Measurements from ENCODE around the gene RNF130. TPM values are rescaled to one million over a fixed set of nuclear protein-coding genes. Genes with fewer than 3 reads are reported as not detected.
A peak's percentile ranks its signal among the peaks of the same experiment; 100 is the strongest.

The RNF130 gene
- total RNA-seq, 1 donor from 2014 or later, result 19.8 TPM

- Histone ChIP-seq H3K27me3 (ENCODE audit: control insufficient read depth in 3 of 3, insufficient read depth in 3 of 3, low read length in 3 of 3) (no peaks in the 10 kb centered on the region), H3K9me3 (ENCODE audit: control insufficient read depth in 3 of 3, low read length in 3 of 3) (no peaks in the 10 kb centered on the region), H3K4me1 (ENCODE audit: control insufficient read depth in 3 of 3, insufficient read depth in 3 of 3, low read length in 3 of 3) (peaks cover 0 to 4% (median 0%) of the 10 kb centered on the region in 3 donors), H3K4me3 (ENCODE audit: low read length in 3 of 3) (no peak overlapping the region), H3K36me3 (ENCODE audit: control insufficient read depth in 3 of 3, insufficient read depth in 3 of 3, low read length in 3 of 3) (no peaks in the 10 kb centered on the region), H3K27ac (ENCODE audit: low read depth, low read length) (no peak overlapping the region), H3K9ac (ENCODE audit: low read depth in 1 of 3, low read length in 3 of 3) (no peak overlapping the region)
Measured at GRCh38 chr5:180056153-180056552, 15.4 kb downstream of the RNF130 start.

GRCh38 chr5:180054226-180054625 lies 17.3 kb downstream of the RNF130 start:
- Histone ChIP-seq H3K4me3 (ENCODE audit: low read length in 3 of 3) (no peak overlapping the region), H3K36me3 (ENCODE audit: control insufficient read depth in 3 of 3, insufficient read depth in 3 of 3, low read length in 3 of 3) (no peaks in the 10 kb centered on the region), H3K27me3 (ENCODE audit: control insufficient read depth in 3 of 3, insufficient read depth in 3 of 3, low read length in 3 of 3) (no peaks in the 10 kb centered on the region), H3K9me3 (ENCODE audit: control insufficient read depth in 3 of 3, low read length in 3 of 3) (no peaks in the 10 kb centered on the region), H3K9ac (ENCODE audit: low read depth in 1 of 3, low read length in 3 of 3) (no peak overlapping the region), H3K4me1 (ENCODE audit: control insufficient read depth in 3 of 3, insufficient read depth in 3 of 3, low read length in 3 of 3) (peaks cover 6 to 9% (median 8%) of the 10 kb centered on the region in 3 donors), H3K27ac (ENCODE audit: low read depth, low read length) (no peak overlapping the region)

GRCh38 chr5:180053061-180053602 lies 18.4 kb downstream of the RNF130 start:
- Histone ChIP-seq H3K9me3 (ENCODE audit: control insufficient read depth in 3 of 3, low read length in 3 of 3) (no peaks in the 10 kb centered on the region), H3K27me3 (ENCODE audit: control insufficient read depth in 3 of 3, insufficient read depth in 3 of 3, low read length in 3 of 3) (no peaks in the 10 kb centered on the region), H3K4me3 (ENCODE audit: low read length in 3 of 3) (no peak overlapping the region), H3K4me1 (ENCODE audit: control insufficient read depth in 3 of 3, insufficient read depth in 3 of 3, low read length in 3 of 3) (peaks cover 15 to 20% (median 19%) of the 10 kb centered on the region in 3 donors), H3K36me3 (ENCODE audit: control insufficient read depth in 3 of 3, insufficient read depth in 3 of 3, low read length in 3 of 3) (no peaks in the 10 kb centered on the region), H3K9ac (ENCODE audit: low read depth in 1 of 3, low read length in 3 of 3) (no peak overlapping the region), H3K27ac (ENCODE audit: low read depth, low read length) (no peak overlapping the region)

- H3K4me1 ChIP-seq (ENCODE audit: control insufficient read depth in 3 of 3, insufficient read depth in 3 of 3, low read length in 3 of 3), result peaks cover 21 to 27% (median 26%) of the 10 kb centered on the region in 3 donors
- no peaks in the 10 kb centered on the region for H3K9me3 ChIP-seq (ENCODE audit: control insufficient read depth in 3 of 3, low read length in 3 of 3)
- H3K36me3 ChIP-seq (ENCODE audit: control insufficient read depth in 3 of 3, insufficient read depth in 3 of 3, low read length in 3 of 3), result no peaks in the 10 kb centered on the region
- no peaks in the 10 kb centered on the region for H3K27me3 ChIP-seq (ENCODE audit: control insufficient read depth in 3 of 3, insufficient read depth in 3 of 3, low read length in 3 of 3)
- H3K27ac ChIP-seq (ENCODE audit: low read depth, low read length), result no peak overlapping the region
- no peak overlapping the region for H3K4me3 ChIP-seq (ENCODE audit: low read length in 3 of 3)
- H3K9ac ChIP-seq (ENCODE audit: low read depth in 1 of 3, low read length in 3 of 3), result no peak overlapping the region
Measured at GRCh38 chr5:180052211-180052818, 19.2 kb downstream of the RNF130 start.

- peaks cover 21 to 27% (median 26%) of the 10 kb centered on the region in 3 donors for H3K4me1 ChIP-seq (ENCODE audit: control insufficient read depth in 3 of 3, insufficient read depth in 3 of 3, low read length in 3 of 3)
Measured at GRCh38 chr5:180050121-180050940, 21.2 kb downstream of the RNF130 start.

GRCh38 chr5:180049185-180049548 lies 22.4 kb downstream of the RNF130 start:
- no peak overlapping the region for H3K4me3 ChIP-seq (ENCODE audit: low read length in 3 of 3)
- H3K9ac ChIP-seq (ENCODE audit: low read depth in 1 of 3, low read length in 3 of 3), result no peak overlapping the region
- no peaks in the 10 kb centered on the region for H3K27me3 ChIP-seq (ENCODE audit: control insufficient read depth in 3 of 3, insufficient read depth in 3 of 3, low read length in 3 of 3)
- peaks cover 21 to 28% (median 26%) of the 10 kb centered on the region in 3 donors for H3K4me1 ChIP-seq (ENCODE audit: control insufficient read depth in 3 of 3, insufficient read depth in 3 of 3, low read length in 3 of 3)
- no peaks in the 10 kb centered on the region for H3K9me3 ChIP-seq (ENCODE audit: control insufficient read depth in 3 of 3, low read length in 3 of 3)
- no peaks in the 10 kb centered on the region for H3K36me3 ChIP-seq (ENCODE audit: control insufficient read depth in 3 of 3, insufficient read depth in 3 of 3, low read length in 3 of 3)
- peak overlapping the region; percentile 15 for H3K27ac ChIP-seq (ENCODE audit: low read depth, low read length)

More at GRCh38 chr5:180050121-180050940, 21.2 kb downstream of the RNF130 start:
- no peak overlapping the region for H3K4me3 ChIP-seq (ENCODE audit: low read length in 3 of 3)
- no peaks in the 10 kb centered on the region for H3K9me3 ChIP-seq (ENCODE audit: control insufficient read depth in 3 of 3, low read length in 3 of 3)
- H3K9ac ChIP-seq (ENCODE audit: low read depth in 1 of 3, low read length in 3 of 3), result no peak overlapping the region
- no peak overlapping the region for H3K27ac ChIP-seq (ENCODE audit: low read depth, low read length)
- no peaks in the 10 kb centered on the region for H3K27me3 ChIP-seq (ENCODE audit: control insufficient read depth in 3 of 3, insufficient read depth in 3 of 3, low read length in 3 of 3)
- no peaks in the 10 kb centered on the region for H3K36me3 ChIP-seq (ENCODE audit: control insufficient read depth in 3 of 3, insufficient read depth in 3 of 3, low read length in 3 of 3)

- Histone ChIP-seq H3K9ac (ENCODE audit: low read depth in 1 of 3, low read length in 3 of 3) (peak overlapping the region in 1 of 3 donors; percentile 23), H3K27me3 (ENCODE audit: control insufficient read depth in 3 of 3, insufficient read depth in 3 of 3, low read length in 3 of 3) (no peaks in the 10 kb centered on the region), H3K4me1 (ENCODE audit: control insufficient read depth in 3 of 3, insufficient read depth in 3 of 3, low read length in 3 of 3) (peaks cover 21 to 28% (median 22%) of the 10 kb centered on the region in 3 donors), H3K9me3 (ENCODE audit: control insufficient read depth in 3 of 3, low read length in 3 of 3) (no peaks in the 10 kb centered on the region), H3K36me3 (ENCODE audit: control insufficient read depth in 3 of 3, insufficient read depth in 3 of 3, low read length in 3 of 3) (no peaks in the 10 kb centered on the region), H3K4me3 (ENCODE audit: low read length in 3 of 3) (no peak overlapping the region), H3K27ac (ENCODE audit: low read depth, low read length) (no peak overlapping the region)
Measured at GRCh38 chr5:180047667-180048066, 23.9 kb downstream of the RNF130 start.

- Histone ChIP-seq H3K4me3 (ENCODE audit: low read length in 3 of 3) (no peak overlapping the region), H3K27me3 (ENCODE audit: control insufficient read depth in 3 of 3, insufficient read depth in 3 of 3, low read length in 3 of 3) (no peaks in the 10 kb centered on the region), H3K9ac (ENCODE audit: low read depth in 1 of 3, low read length in 3 of 3) (no peak overlapping the region), H3K4me1 (ENCODE audit: control insufficient read depth in 3 of 3, insufficient read depth in 3 of 3, low read length in 3 of 3) (peaks cover 21 to 28% (median 22%) of the 10 kb centered on the region in 3 donors), H3K27ac (ENCODE audit: low read depth, low read length) (no peak overlapping the region), H3K36me3 (ENCODE audit: control insufficient read depth in 3 of 3, insufficient read depth in 3 of 3, low read length in 3 of 3) (no peaks in the 10 kb centered on the region), H3K9me3 (ENCODE audit: control insufficient read depth in 3 of 3, low read length in 3 of 3) (no peaks in the 10 kb centered on the region)
Measured at GRCh38 chr5:180046656-180047055, 24.9 kb downstream of the RNF130 start.

- no peaks in the 10 kb centered on the region for H3K36me3 ChIP-seq (ENCODE audit: control insufficient read depth in 3 of 3, insufficient read depth in 3 of 3, low read length in 3 of 3)
- no peaks in the 10 kb centered on the region for H3K27me3 ChIP-seq (ENCODE audit: control insufficient read depth in 3 of 3, insufficient read depth in 3 of 3, low read length in 3 of 3)
- H3K4me3 ChIP-seq (ENCODE audit: low read length in 3 of 3), result no peak overlapping the region
- H3K27ac ChIP-seq (ENCODE audit: low read depth, low read length), result no peak overlapping the region
- H3K9me3 ChIP-seq (ENCODE audit: control insufficient read depth in 3 of 3, low read length in 3 of 3), result no peaks in the 10 kb centered on the region
- H3K9ac ChIP-seq (ENCODE audit: low read depth in 1 of 3, low read length in 3 of 3), result no peak overlapping the region
- H3K4me1 ChIP-seq (ENCODE audit: control insufficient read depth in 3 of 3, insufficient read depth in 3 of 3, low read length in 3 of 3), result peaks cover 21 to 28% (median 22%) of the 10 kb centered on the region in 3 donors
Measured at GRCh38 chr5:180045889-180046499, 25.6 kb downstream of the RNF130 start.
